T-helper 17 cell (primary cell): ENCODE results near the gene PLA2G10. TPM values are rescaled to one million over a fixed set of nuclear protein-coding genes. Genes with fewer than 3 reads are reported as not detected.
"Not testable (repeated sequence)": the region's sequence is repeated elsewhere in the genome, so short reads cannot be mapped to it uniquely, and the experiment has no call there.

ENCODE experiments used
- ATAC-seq: fragments of 150-1000 bp; cut with Tn5 transposase; 2 replicates; pipeline ENCODE4 v1.10.0; 2021; ENCODE audit warnings: mild to moderate bottlenecking, moderate library complexity
- DNase-seq, 3 donors: peaks; one replicate each; pipeline versions ENCODE4 v3.0.0 to v3.0.0-alpha.2; 2020 to 2021
- H3K9me3 ChIP-seq: one replicate; pipeline ENCODE4 v1.7.0; 2013; ENCODE audit warnings: low read length, mild to moderate bottlenecking; ENCODE audit not compliant: control insufficient read depth, poor library complexity, severe bottlenecking
- H3K27ac Mint-ChIP-seq: one replicate; pipeline ENCODE4 v1.8.0; 2022; ENCODE audit warnings: mild to moderate bottlenecking, moderate library complexity, mixed read lengths
- H3K27me3 Mint-ChIP-seq: one replicate; pipeline ENCODE4 v1.8.0; 2022; ENCODE audit warnings: mixed read lengths
- H3K36me3 Mint-ChIP-seq: one replicate; pipeline ENCODE4 v1.8.0; 2022; ENCODE audit warnings: low read depth, mixed read lengths
- H3K4me1 Mint-ChIP-seq: one replicate; pipeline ENCODE4 v1.8.0; 2022; ENCODE audit warnings: mild to moderate bottlenecking, mixed read lengths
- H3K4me3 Mint-ChIP-seq: one replicate; pipeline ENCODE4 v1.8.0; 2022; ENCODE audit warnings: mild to moderate bottlenecking, moderate library complexity, mixed read lengths
- total RNA-seq, 4 donors: library from RNA in 2 of 4; stranded (reverse) in 2 of 4; gene quantifications; one replicate each; pipeline ENCODE4 v1.2.3 and lab custom pipeline; 2022 to 2026

PLA2G10 gene
- total RNA-seq, 2 donors from 2014 or later, result not detected

DNA sequence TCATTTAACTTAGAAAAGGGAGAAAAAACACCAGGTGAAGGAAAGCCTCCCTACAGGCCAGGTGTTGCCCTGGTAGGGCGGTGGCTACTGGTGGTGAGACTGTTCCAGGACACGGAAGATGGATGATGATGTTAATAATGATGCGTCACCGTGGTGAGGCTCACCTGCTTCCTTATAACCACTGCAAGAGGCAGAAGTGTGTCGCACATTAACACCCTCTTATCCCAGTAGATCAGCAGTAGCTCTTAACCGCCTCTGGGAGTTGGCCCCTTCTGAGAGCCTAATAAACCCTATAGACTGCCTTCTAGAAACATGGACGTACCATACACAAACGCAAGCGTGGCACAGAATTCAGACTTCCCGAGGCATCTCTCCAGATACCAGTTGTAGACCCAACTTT is 53.6 kb downstream of the PLA2G10 start:
- Mint-ChIP-seq H3K27me3 (no peaks in the 10 kb centered on the region), H3K27ac (peak overlapping the region; percentile 78), H3K4me3 (no peak overlapping the region), H3K4me1 (peaks cover 20% of the 10 kb centered on the region), H3K36me3 (no peaks in the 10 kb centered on the region)
- H3K9me3 ChIP-seq, result no peaks in the 10 kb centered on the region
- DNase-seq (no peak), ATAC-seq (no peak)

GRCh38 chr16:14636951-14637240 is 57.2 kb downstream of the PLA2G10 start:
- H3K4me3 Mint-ChIP-seq, H3K9me3 ChIP-seq, H3K27me3 Mint-ChIP-seq, H3K36me3 Mint-ChIP-seq, ATAC-seq, DNase-seq: not testable (repeated sequence)
- H3K27ac Mint-ChIP-seq, result peak overlapping the region; percentile 56
- H3K4me1 Mint-ChIP-seq, result peaks cover 41% of the 10 kb centered on the region

DNA sequence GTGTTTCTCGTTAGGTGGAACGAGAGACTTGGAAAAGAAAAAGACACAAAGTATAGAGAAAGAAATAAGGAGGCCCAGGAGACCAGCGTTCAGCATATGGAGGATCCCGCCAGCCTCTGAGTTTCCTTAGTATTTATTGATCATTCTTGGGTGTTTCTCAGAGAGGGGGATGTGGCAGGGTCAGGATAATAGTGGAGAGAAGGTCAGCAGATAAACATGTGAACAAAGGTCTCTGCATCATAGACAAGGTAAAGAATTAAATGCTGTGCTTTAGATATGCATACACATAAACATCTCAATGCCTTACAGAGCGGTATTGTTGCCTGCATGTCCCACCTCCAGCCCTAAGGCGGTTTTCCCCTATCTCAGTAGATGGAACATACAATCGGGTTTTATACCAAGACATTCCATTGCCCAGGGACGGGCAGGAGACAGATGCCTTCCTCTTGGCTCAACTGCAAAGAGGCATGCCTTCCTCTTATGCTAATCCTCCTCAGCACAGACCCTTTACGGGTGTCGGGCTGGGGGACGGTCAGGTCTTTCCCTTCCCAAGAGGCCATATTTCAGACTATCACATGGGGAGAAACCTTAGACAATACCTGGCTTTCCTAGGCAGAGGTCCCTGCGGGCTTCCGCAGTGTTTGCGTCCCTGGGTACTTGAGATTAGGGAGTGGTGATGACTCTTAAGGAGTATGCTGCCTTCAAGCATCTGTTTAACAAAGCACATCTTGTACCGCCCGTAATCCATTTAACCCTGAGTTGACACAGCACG is 57.7 kb downstream of the PLA2G10 start:
- not testable (repeated sequence) for H3K4me3 Mint-ChIP-seq, H3K27me3 Mint-ChIP-seq, H3K9me3 ChIP-seq, ATAC-seq, DNase-seq, H3K36me3 Mint-ChIP-seq
- peaks cover 42% of the 10 kb centered on the region for H3K4me1 Mint-ChIP-seq
- H3K27ac Mint-ChIP-seq, result peak overlapping the region; percentile 56

DNA sequence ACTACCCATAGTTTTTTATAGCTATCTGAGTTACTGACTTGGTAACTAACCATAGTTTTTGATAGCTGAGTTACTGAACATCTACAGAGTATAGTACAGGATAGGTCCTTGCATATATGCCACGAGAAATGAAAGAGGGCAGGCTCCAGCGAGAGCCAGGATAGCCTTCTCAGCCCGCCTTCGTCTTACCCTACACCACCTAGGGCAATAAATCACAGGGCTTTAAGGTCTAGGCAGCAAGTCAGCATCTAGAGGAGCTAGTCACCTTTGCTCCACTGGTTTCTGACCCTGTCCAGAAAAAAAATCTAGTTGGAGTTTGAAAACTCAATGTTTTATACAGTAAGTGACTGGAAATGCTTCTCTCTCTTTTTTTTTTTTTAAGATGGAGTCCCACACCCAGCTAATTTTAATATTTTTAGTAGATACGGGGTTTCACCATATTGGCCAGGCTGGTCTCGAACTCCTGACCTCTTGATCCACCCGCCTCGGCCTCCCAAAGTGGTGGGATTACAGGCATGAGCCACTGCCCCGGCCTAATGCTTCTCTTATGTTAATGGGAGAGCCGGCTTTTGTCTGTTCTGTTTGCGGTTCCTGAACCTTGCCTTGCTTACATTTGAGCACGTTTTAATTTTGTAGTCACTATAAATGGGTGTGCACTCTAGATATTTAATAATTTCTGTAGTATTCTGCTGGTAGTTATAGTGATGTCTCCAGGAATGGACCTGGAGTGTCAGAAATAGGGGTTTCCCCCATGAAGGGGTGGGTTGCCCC is 58.5 kb downstream of the PLA2G10 start:
- H3K4me1 Mint-ChIP-seq, result peaks cover 40% of the 10 kb centered on the region
- no peaks in the 10 kb centered on the region for H3K36me3 Mint-ChIP-seq
- no peak overlapping the region for H3K4me3 Mint-ChIP-seq

DNA sequence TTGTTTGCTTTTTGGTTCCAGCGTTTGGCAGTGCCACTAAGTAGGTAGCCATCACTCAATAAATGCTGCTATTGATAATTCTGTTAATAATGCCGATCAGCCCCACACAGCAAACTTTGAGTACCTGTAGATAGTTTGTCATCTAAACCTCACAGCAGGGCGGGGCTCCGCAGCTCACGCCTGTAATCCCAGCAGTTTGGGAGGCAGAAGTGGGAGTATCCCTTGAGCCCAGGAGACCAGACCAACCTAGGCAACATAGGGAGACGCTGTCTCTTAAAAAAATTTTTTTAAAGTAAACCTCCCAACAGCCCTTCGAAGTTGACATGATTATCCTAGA is 59.8 kb downstream of the PLA2G10 start:
- H3K4me1 Mint-ChIP-seq, result peaks cover 40% of the 10 kb centered on the region
- DNase-seq, result no peak
- peak overlapping the region; percentile 99 for H3K4me3 Mint-ChIP-seq
- H3K27ac Mint-ChIP-seq, result peak overlapping the region; percentile 97
- no peaks in the 10 kb centered on the region for H3K9me3 ChIP-seq
- no peak for ATAC-seq
- no peaks in the 10 kb centered on the region for H3K36me3 Mint-ChIP-seq
- H3K27me3 Mint-ChIP-seq, result no peaks in the 10 kb centered on the region

More for the DNA sequence above, 58.5 kb downstream of the PLA2G10 start:
- no peak for DNase-seq
- no peaks in the 10 kb centered on the region for H3K9me3 ChIP-seq
- ATAC-seq, result no peak
- Mint-ChIP-seq H3K27me3 (no peaks in the 10 kb centered on the region), H3K27ac (peak overlapping the region; percentile 56)

- peak within 1 kb of the TSS; percentile 99 for H3K4me3 Mint-ChIP-seq
- H3K9me3 ChIP-seq, result no peaks in the 10 kb centered on the region
- no peaks in the 10 kb centered on the region for H3K36me3 Mint-ChIP-seq
- H3K4me1 Mint-ChIP-seq, result peaks cover 46% of the 10 kb centered on the region
- peak within 1 kb of the TSS; percentile 97 for H3K27ac Mint-ChIP-seq
- peak; percentile 80 for ATAC-seq
- peak; percentile 96 to 99 (median 97) for DNase-seq
- no peaks in the 10 kb centered on the region for H3K27me3 Mint-ChIP-seq
Observed at GRCh38 chr16:14632693-14633569, 61.2 kb downstream of the PLA2G10 start, which contains the start of gene BFAR. Gene BFAR, plus strand, starts transcription at chr16:14632951. Its CDS starts 11,396 bp downstream, at chr16:14644347.

GRCh38 chr16:14630620-14631330 is 63.3 kb downstream of the PLA2G10 start:
- ATAC-seq, H3K36me3 Mint-ChIP-seq, H3K27me3 Mint-ChIP-seq, H3K9me3 ChIP-seq, DNase-seq: not testable (repeated sequence)
- H3K27ac Mint-ChIP-seq, result peak overlapping the region; percentile 97
- peaks cover 40% of the 10 kb centered on the region for H3K4me1 Mint-ChIP-seq
- peak overlapping the region; percentile 82 for H3K4me3 Mint-ChIP-seq

DNA sequence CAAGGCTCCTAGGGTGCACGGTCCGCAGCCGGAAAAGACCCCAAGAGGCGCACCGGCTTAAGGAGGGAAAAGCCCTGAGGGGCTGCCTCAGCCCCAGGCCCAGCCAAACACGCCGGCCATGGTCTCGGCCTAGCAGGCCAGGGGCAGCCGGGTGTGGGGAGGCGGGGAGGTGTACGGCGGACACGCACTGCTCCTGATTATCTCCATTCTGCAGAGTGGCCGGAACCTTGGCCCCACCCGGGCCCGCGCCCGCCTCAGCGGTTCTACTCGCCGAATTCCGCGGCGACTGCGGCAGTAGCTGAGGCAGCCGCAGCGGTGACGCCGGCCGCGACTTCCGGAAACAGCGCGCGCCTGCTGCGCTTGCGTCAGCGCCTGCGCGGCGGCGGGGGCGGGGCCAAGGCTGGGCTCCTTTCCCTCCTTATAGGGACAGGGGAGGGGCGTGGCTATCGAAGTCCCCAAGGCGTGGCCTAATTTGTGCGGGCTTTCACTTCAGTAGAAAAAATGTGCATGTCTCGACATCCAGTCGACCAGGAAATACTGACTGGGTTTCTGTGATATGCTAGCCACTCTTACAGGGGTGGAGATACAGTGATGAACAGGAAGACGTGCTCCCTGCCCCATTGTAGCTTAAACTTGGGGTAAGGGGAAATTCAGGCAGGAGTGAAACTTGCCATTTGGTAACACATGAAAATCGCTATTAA is 64.0 kb downstream of the PLA2G10 start, which contains the start of gene PARN:
Gene PARN (minus strand): TSS at position 342 of the 701 bp plus-strand sequence. CDS start 135 bp downstream, at position 207.
- H3K27me3 Mint-ChIP-seq, result no peaks in the 10 kb centered on the region
- peak within 1 kb of the TSS; percentile 85 for H3K27ac Mint-ChIP-seq
- H3K4me3 Mint-ChIP-seq, result peak within 1 kb of the TSS; percentile 82
- H3K9me3 ChIP-seq, result no peaks in the 10 kb centered on the region
- peak; percentile 71 for ATAC-seq
- peak; percentile 97 to 98 (median 98) for DNase-seq
- peaks cover 3% of the 10 kb centered on the region for H3K36me3 Mint-ChIP-seq
- peaks cover 41% of the 10 kb centered on the region for H3K4me1 Mint-ChIP-seq

DNA sequence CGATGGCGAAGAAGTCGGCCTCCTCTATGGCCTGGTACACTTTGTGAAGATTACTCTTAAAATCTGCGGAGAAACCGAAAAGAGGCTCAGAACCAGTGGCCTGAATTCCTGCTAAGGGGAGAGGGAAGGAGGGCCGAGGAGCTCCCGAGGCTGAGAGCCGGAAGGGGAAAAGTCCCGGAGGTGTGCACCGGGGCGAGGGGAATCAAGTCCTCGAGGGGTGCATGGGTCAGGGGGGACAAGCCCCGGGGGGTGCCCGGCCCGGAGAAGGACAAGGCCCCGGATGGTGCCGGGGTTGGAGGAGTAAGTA is 64.5 kb downstream of the PLA2G10 start:
- ATAC-seq, result no peak
- H3K27ac Mint-ChIP-seq, result peak overlapping the region; percentile 85
- H3K36me3 Mint-ChIP-seq, result peaks cover 3% of the 10 kb centered on the region
- H3K4me3 Mint-ChIP-seq, result peak overlapping the region; percentile 82
- H3K4me1 Mint-ChIP-seq, result peaks cover 36% of the 10 kb centered on the region
- peak in 1 of 3 donors; percentile 15 for DNase-seq
- H3K27me3 Mint-ChIP-seq, result no peaks in the 10 kb centered on the region
- H3K9me3 ChIP-seq, result no peaks in the 10 kb centered on the region

- no peaks in the 10 kb centered on the region for H3K27me3 Mint-ChIP-seq
- peaks cover 3% of the 10 kb centered on the region for H3K36me3 Mint-ChIP-seq
- H3K4me1 Mint-ChIP-seq, result peaks cover 31% of the 10 kb centered on the region
- ATAC-seq (no peak), DNase-seq (no peak)
- H3K9me3 ChIP-seq, result no peaks in the 10 kb centered on the region
- H3K4me3 Mint-ChIP-seq, result peak overlapping the region; percentile 82
- H3K27ac Mint-ChIP-seq, result peak overlapping the region; percentile 85
Observed at GRCh38 chr16:14628806-14629611, 65.1 kb downstream of the PLA2G10 start.

- Mint-ChIP-seq H3K4me3 (no peak overlapping the region), H3K36me3 (peaks cover 3% of the 10 kb centered on the region), H3K27me3 (no peaks in the 10 kb centered on the region), H3K27ac (peak overlapping the region; percentile 34), H3K4me1 (peaks cover 21% of the 10 kb centered on the region)
- no peak for DNase-seq
- ATAC-seq, result no peak
- no peaks in the 10 kb centered on the region for H3K9me3 ChIP-seq
Observed at GRCh38 chr16:14627078-14627477, 67.0 kb downstream of the PLA2G10 start.
